Jurkat, Clone E6-1 (cell line): ENCODE data around the gene TBC1D25.
A peak's percentile ranks its signal among the peaks of the same experiment; 100 is the strongest.

Experiments
- DNase-seq: peaks from one replicate; pipeline ENCODE4 v3.0.0-alpha.2; 2011; ENCODE audit warnings: low read depth, low spot score
- H3K4me3 ChIP-seq: 2 replicates; pipeline ENCODE4 v1.5.1; 2011; ENCODE audit warnings: mild to moderate bottlenecking, low read length, control low read depth, moderate library complexity

Gene TBC1D25

GRCh38 chrX:48592971-48593370 is 53.5 kb downstream of the TBC1D25 start:
- no peak for DNase-seq

GRCh38 chrX:48595929-48596328 is 56.4 kb downstream of the TBC1D25 start:
- no peak overlapping the region for H3K4me3 ChIP-seq
- DNase-seq: no peak

More at GRCh38 chrX:48592971-48593370, 53.5 kb downstream of the TBC1D25 start:
- no peak overlapping the region for H3K4me3 ChIP-seq

GRCh38 chrX:48597353-48598264 is 58.1 kb downstream of the TBC1D25 start, which contains the start of gene WDR13:
WDR13 (plus strand) TSS chrX:48597492; CDS start chrX:48597997, 505 bp downstream.
- H3K4me3 ChIP-seq: peak within 1 kb of the TSS; percentile 87
- peak; percentile 87 for DNase-seq

- DNase-seq: no peak
Observed at GRCh38 chrX:48598614-48599013, 59.1 kb downstream of the TBC1D25 start.

GRCh38 chrX:48599341-48599740 is 59.8 kb downstream of the TBC1D25 start:
- H3K4me3 ChIP-seq: no peak overlapping the region
- no peak for DNase-seq

More at GRCh38 chrX:48598614-48599013, 59.1 kb downstream of the TBC1D25 start:
- H3K4me3 ChIP-seq: no peak overlapping the region

GRCh38 chrX:48600226-48600625 is 60.7 kb downstream of the TBC1D25 start:
- DNase-seq: no peak
- no peak overlapping the region for H3K4me3 ChIP-seq

- DNase-seq: no peak
- no peak overlapping the region for H3K4me3 ChIP-seq
Observed at GRCh38 chrX:48601741-48602394, 62.4 kb downstream of the TBC1D25 start.

GRCh38 chrX:48604701-48605100 is 65.2 kb downstream of the TBC1D25 start:
- DNase-seq: no peak
- no peak overlapping the region for H3K4me3 ChIP-seq

- no peak for DNase-seq
Observed at GRCh38 chrX:48606091-48606490, 66.6 kb downstream of the TBC1D25 start.

GRCh38 chrX:48611703-48612102 is 72.2 kb downstream of the TBC1D25 start:
- H3K4me3 ChIP-seq: no peak overlapping the region
- DNase-seq: no peak

More at GRCh38 chrX:48606091-48606490, 66.6 kb downstream of the TBC1D25 start:
- no peak overlapping the region for H3K4me3 ChIP-seq
